ENCODE data around the gene NEDD8.
"Not testable (repeated sequence)": the region's sequence is repeated elsewhere in the genome, so short reads cannot be mapped to it uniquely, and the experiment has no call there.

The NEDD8 gene

GRCh38 chr14:24233538-24233866 is 1.3 kb upstream of the NEDD8 start:
- H3K27ac ChIP-seq: peak overlapping the region; percentile 94
- TF ChIP-seq CTCF (IDR thresholded peaks at IDR 0.05) (no peak), ZFX (IDR thresholded peaks at IDR 0.05; ENCODE audit: borderline replicate concordance) (no peak)

- TF ChIP-seq CTCF (IDR thresholded peaks at IDR 0.05) (no peak), ZFX (IDR thresholded peaks at IDR 0.05; ENCODE audit: borderline replicate concordance) (no peak)
- H3K27ac ChIP-seq: peak within 1 kb of the TSS; percentile 94
Observed at GRCh38 chr14:24232645-24233537, 724 bp upstream of the NEDD8 start, which contains the start of gene GMPR2. Gene GMPR2 (plus strand): TSS chr14:24232929. CDS start chr14:24233254, 325 bp downstream.

- H3K27ac ChIP-seq: peak overlapping the region; percentile 94
- TF ChIP-seq CTCF (IDR thresholded peaks at IDR 0.05) (no peak), ZFX (IDR thresholded peaks at IDR 0.05; ENCODE audit: borderline replicate concordance) (no peak)
Observed at GRCh38 chr14:24231263-24232120, 675 bp downstream of the NEDD8 start.

GRCh38 chr14:24228902-24229301 is 3.3 kb downstream of the NEDD8 start:
- TF ChIP-seq ZFX (IDR thresholded peaks at IDR 0.05; ENCODE audit: borderline replicate concordance) (no peak), CTCF (IDR thresholded peaks at IDR 0.05) (no peak)
- H3K27ac ChIP-seq: no peak overlapping the region

DNA sequence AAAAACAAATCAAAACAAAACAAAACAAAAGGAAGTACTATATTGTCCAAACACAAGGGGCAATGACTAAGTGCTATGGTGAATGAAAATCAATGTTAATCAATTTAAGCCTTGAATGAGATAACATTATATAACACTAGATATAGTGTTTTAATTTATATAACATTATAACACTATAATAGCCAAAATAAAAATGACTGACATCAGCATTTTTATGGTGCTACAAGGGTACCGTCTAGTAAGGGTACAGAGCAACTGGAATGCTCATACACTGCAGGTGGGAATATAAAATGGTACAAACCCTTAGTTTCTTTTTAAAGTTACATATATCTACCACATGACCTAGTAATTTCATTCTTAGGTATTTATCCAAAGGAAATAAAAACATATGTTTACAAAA is 5.7 kb downstream of the NEDD8 start:
- no peak overlapping the region for H3K27ac ChIP-seq
- TF ChIP-seq CTCF (IDR thresholded peaks at IDR 0.05) (no peak), ZFX (IDR thresholded peaks at IDR 0.05; ENCODE audit: borderline replicate concordance) (no peak)

- TF ChIP-seq CTCF (IDR thresholded peaks at IDR 0.05) (no peak), ZFX (IDR thresholded peaks at IDR 0.05; ENCODE audit: borderline replicate concordance) (no peak)
- no peak overlapping the region for H3K27ac ChIP-seq
Observed at GRCh38 chr14:24224618-24225071, 7.5 kb downstream of the NEDD8 start.

DNA sequence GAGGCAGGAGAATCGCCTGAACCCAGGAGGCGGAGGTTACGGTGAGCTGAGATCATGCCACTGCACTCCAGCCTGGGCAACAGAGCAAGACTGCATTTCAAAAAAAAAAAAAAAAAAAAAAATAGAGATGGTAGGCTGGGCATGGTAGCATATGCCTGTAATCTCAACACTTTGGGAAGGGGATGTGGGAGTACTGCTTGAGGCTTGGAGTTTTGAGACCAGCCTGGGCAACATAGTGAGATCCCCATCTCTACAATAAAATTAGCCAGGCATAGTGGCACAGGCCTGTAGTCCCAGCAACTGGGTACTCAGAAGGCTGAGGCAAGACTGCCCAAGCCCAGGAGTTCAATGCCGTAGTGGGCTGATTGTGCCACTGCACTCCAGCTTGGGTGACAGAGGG is 9.2 kb downstream of the NEDD8 start:
- H3K27ac ChIP-seq: not testable (repeated sequence)
